Measurements from ENCODE around the gene BSDC1.

DNA sequence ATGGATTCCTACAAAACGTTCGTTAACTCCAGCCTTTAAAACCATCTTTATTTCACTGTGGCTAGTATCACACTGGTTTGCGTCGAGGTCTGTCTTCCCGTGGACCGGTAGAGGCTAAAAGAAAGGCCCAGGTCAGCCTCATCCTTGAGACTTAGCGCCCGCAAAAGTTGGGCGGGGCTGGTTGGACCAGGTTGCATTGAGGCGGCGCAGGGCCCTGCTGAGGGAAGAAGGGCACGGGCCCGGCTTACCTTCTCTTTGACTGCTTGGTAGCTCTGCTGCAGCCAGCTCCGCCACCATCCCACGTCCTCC is 455 bp downstream of the BSDC1 start:
- no peak for TF ChIP-seq EZH2phosphoT487 (conservative IDR thresholded peaks at IDR 0.05; ENCODE audit: low read length)
- TF ChIP-seq, protein P1, sequence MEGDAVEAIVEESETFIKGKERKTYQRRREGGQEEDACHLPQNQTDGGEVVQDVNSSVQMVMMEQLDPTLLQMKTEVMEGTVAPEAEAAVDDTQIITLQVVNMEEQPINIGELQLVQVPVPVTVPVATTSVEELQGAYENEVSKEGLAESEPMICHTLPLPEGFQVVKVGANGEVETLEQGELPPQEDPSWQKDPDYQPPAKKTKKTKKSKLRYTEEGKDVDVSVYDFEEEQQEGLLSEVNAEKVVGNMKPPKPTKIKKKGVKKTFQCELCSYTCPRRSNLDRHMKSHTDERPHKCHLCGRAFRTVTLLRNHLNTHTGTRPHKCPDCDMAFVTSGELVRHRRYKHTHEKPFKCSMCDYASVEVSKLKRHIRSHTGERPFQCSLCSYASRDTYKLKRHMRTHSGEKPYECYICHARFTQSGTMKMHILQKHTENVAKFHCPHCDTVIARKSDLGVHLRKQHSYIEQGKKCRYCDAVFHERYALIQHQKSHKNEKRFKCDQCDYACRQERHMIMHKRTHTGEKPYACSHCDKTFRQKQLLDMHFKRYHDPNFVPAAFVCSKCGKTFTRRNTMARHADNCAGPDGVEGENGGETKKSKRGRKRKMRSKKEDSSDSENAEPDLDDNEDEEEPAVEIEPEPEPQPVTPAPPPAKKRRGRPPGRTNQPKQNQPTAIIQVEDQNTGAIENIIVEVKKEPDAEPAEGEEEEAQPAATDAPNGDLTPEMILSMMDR (IDR thresholded peaks at IDR 0.05; ENCODE audit: insufficient read depth, low read length, poor library complexity, severe bottlenecking): no peak

Data from SU-DHL-6 (cell line).